ENCODE data around the gene TADA2B. TPM values are rescaled to one million over a fixed set of nuclear protein-coding genes. Genes with fewer than 3 reads are reported as not detected.
A peak's percentile ranks its signal among the peaks of the same experiment; 100 is the strongest.

The TADA2B gene
- total and polyA plus RNA-seq, 10 of the 15 experiments (the other 5 are each of a cell fraction or from before 2014, with no cell fraction given), result 0.66 to 12.0 (median 5.6) TPM

- Histone ChIP-seq H3K4me1 (ENCODE audit: control insufficient read depth, insufficient read depth, low read length) (no peaks in the 10 kb centered on the region), H3K27ac (ENCODE audit: control insufficient read depth, insufficient read depth) (no peak overlapping the region), H3K27me3 (replicated peaks in 1 of 2; ENCODE audit: control insufficient read depth in 2 of 2, insufficient read depth in 2 of 2, low read length in 1 of 2) (no peaks in the 10 kb centered on the region), H3K9ac (ENCODE audit: control insufficient read depth, insufficient read depth, low read length) (no peak overlapping the region), H3K4me3 (no peak overlapping the region), H4K20me1 (ENCODE audit: control insufficient read depth, insufficient read depth) (no peaks in the 10 kb centered on the region), H3K79me2 (ENCODE audit: control insufficient read depth, insufficient read depth, low read length) (no peaks in the 10 kb centered on the region), H3K36me3 (ENCODE audit: control insufficient read depth in 2 of 2, insufficient read depth in 2 of 2, low read length in 1 of 2) (peaks cover 2 to 28% of the 10 kb centered on the region in 2 experiments; a peak in 3 of 4 replicates), H2AFZ (ENCODE audit: control insufficient read depth, low read depth, low read length) (no peak overlapping the region), H3K9me3 (replicated peaks; ENCODE audit: control insufficient read depth, insufficient read depth, low read length) (no peaks in the 10 kb centered on the region), H3K4me2 (ENCODE audit: control insufficient read depth, insufficient read depth) (no peak overlapping the region)
- TF ChIP-seq, protein P1, sequence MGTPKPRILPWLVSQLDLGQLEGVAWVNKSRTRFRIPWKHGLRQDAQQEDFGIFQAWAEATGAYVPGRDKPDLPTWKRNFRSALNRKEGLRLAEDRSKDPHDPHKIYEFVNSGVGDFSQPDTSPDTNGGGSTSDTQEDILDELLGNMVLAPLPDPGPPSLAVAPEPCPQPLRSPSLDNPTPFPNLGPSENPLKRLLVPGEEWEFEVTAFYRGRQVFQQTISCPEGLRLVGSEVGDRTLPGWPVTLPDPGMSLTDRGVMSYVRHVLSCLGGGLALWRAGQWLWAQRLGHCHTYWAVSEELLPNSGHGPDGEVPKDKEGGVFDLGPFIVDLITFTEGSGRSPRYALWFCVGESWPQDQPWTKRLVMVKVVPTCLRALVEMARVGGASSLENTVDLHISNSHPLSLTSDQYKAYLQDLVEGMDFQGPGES (IDR thresholded peaks at IDR 0.05), result no peak
- TF ChIP-seq, protein P2, sequence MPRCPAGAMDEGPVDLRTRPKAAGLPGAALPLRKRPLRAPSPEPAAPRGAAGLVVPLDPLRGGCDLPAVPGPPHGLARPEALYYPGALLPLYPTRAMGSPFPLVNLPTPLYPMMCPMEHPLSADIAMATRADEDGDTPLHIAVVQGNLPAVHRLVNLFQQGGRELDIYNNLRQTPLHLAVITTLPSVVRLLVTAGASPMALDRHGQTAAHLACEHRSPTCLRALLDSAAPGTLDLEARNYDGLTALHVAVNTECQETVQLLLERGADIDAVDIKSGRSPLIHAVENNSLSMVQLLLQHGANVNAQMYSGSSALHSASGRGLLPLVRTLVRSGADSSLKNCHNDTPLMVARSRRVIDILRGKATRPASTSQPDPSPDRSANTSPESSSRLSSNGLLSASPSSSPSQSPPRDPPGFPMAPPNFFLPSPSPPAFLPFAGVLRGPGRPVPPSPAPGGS (IDR thresholded peaks at IDR 0.05; ENCODE audit: borderline replicate concordance, insufficient read depth, low read depth, low read length, poor library complexity, severe bottlenecking), result peak; percentile 67
- TF ChIP-seq GATAD2B (conservative IDR thresholded peaks at IDR 0.05; ENCODE audit: low read depth) (no peak), CREM (IDR thresholded peaks at IDR 0.05; ENCODE audit: low read depth) (no peak)
- intact Hi-C loops (cut with micrococcal nuclease; ENCODE audit: unreplicated experiment), result no loop called here
- FAIRE-seq (no peak), DNase-seq (ENCODE audit: low read depth, low spot score) (no peak), ATAC-seq (no peak)
- ChIA-PET CTCF (interaction anchor here (1.1 kb wide), 1 partner anchor 12 kb away, joined by 3 read pairs; no protein-coding TSS in a partner anchor), RAD21 (ENCODE audit: unreplicated experiment) (no interaction called here), SMC1A (ENCODE audit: uncharacterized antibody, unreplicated experiment) (no interaction called here), POLR2A (no interaction called here)
- 86% methylated on average over 9 of the region's 9 CpGs for WGBS (ENCODE audit: insufficient coverage, insufficient replicate concordance, low lambda C conversion rate, missing lambda C conversion rate)
- BruUV-seq (replicated peaks), result no TSS peak
- in situ Hi-C loops (cut with MboI), result no loop called here
Measured at GRCh38 chr4:7026107-7026506, 17.1 kb upstream of the TADA2B start.

- FAIRE-seq (peak; percentile 71), DNase-seq (ENCODE audit: low read depth, low spot score) (no peak), ATAC-seq (no peak)
- ChIA-PET SMC1A (ENCODE audit: uncharacterized antibody, unreplicated experiment) (no interaction called here), CTCF (no interaction called here), RAD21 (ENCODE audit: unreplicated experiment) (no interaction called here), POLR2A (no interaction called here)
- Histone ChIP-seq H4K20me1 (ENCODE audit: control insufficient read depth, insufficient read depth) (no peaks in the 10 kb centered on the region), H3K4me3 (no peak overlapping the region), H2AFZ (ENCODE audit: control insufficient read depth, low read depth, low read length) (no peak overlapping the region), H3K79me2 (ENCODE audit: control insufficient read depth, insufficient read depth, low read length) (no peaks in the 10 kb centered on the region), H3K4me2 (ENCODE audit: control insufficient read depth, insufficient read depth) (no peak overlapping the region), H3K9ac (ENCODE audit: control insufficient read depth, insufficient read depth, low read length) (no peak overlapping the region), H3K4me1 (ENCODE audit: control insufficient read depth, insufficient read depth, low read length) (no peaks in the 10 kb centered on the region), H3K9me3 (replicated peaks; ENCODE audit: control insufficient read depth, insufficient read depth, low read length) (no peaks in the 10 kb centered on the region), H3K27me3 (replicated peaks in 1 of 2; ENCODE audit: control insufficient read depth in 2 of 2, insufficient read depth in 2 of 2, low read length in 1 of 2) (no peaks in the 10 kb centered on the region), H3K36me3 (ENCODE audit: control insufficient read depth in 2 of 2, insufficient read depth in 2 of 2, low read length in 1 of 2) (peaks cover 7 to 30% of the 10 kb centered on the region in 2 experiments), H3K27ac (ENCODE audit: control insufficient read depth, insufficient read depth) (no peak overlapping the region)
- in situ Hi-C loops (cut with MboI) (no loop called here), intact Hi-C loops (cut with micrococcal nuclease; ENCODE audit: unreplicated experiment) (no loop called here)
- WGBS (ENCODE audit: insufficient coverage, insufficient replicate concordance, low lambda C conversion rate, missing lambda C conversion rate), result 97% methylated on average over 6 of the region's 7 CpGs
- BruUV-seq (replicated peaks), result no TSS peak
- TF ChIP-seq, protein P3, sequence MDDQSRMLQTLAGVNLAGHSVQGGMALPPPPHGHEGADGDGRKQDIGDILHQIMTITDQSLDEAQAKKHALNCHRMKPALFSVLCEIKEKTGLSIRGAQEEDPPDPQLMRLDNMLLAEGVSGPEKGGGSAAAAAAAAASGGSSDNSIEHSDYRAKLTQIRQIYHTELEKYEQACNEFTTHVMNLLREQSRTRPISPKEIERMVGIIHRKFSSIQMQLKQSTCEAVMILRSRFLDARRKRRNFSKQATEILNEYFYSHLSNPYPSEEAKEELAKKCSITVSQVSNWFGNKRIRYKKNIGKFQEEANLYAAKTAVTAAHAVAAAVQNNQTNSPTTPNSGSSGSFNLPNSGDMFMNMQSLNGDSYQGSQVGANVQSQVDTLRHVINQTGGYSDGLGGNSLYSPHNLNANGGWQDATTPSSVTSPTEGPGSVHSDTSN (IDR thresholded peaks at IDR 0.05; ENCODE audit: insufficient replicate concordance, low read depth, low read length), result peak; percentile 56
- TF ChIP-seq NR2C1 (IDR thresholded peaks at IDR 0.05) (no peak), TCF3 (IDR thresholded peaks at IDR 0.05; ENCODE audit: borderline replicate concordance, insufficient read depth, low read depth, low read length) (peak; percentile 79; the same call in 1 of the 2 replicates), MTA2 (IDR thresholded peaks at IDR 0.05; ENCODE audit: low read depth) (no peak)
- TF ChIP-seq, protein P2 (IDR thresholded peaks at IDR 0.05; ENCODE audit: borderline replicate concordance, insufficient read depth, low read depth, low read length, poor library complexity, severe bottlenecking), result peak; percentile 88
- TF ChIP-seq, protein P4, sequence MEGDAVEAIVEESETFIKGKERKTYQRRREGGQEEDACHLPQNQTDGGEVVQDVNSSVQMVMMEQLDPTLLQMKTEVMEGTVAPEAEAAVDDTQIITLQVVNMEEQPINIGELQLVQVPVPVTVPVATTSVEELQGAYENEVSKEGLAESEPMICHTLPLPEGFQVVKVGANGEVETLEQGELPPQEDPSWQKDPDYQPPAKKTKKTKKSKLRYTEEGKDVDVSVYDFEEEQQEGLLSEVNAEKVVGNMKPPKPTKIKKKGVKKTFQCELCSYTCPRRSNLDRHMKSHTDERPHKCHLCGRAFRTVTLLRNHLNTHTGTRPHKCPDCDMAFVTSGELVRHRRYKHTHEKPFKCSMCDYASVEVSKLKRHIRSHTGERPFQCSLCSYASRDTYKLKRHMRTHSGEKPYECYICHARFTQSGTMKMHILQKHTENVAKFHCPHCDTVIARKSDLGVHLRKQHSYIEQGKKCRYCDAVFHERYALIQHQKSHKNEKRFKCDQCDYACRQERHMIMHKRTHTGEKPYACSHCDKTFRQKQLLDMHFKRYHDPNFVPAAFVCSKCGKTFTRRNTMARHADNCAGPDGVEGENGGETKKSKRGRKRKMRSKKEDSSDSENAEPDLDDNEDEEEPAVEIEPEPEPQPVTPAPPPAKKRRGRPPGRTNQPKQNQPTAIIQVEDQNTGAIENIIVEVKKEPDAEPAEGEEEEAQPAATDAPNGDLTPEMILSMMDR (IDR thresholded peaks at IDR 0.05 in 2 of 3, conservative IDR thresholded peaks at IDR 0.05 in 1 of 3; ENCODE audit: control insufficient read depth in 2 of 3, extremely low read depth in 1 of 3, insufficient read depth in 1 of 3, low read depth in 3 of 3, low read length in 3 of 3), result no peak
Measured at GRCh38 chr4:7027284-7027683, 15.9 kb upstream of the TADA2B start.

Data from GM12878 (cell line).